SU-DHL-6 (cell line): ENCODE measurements around the gene GNAQ.

ENCODE experiments used
- H2AFZ ChIP-seq: fragments of 200-600 bp; sonication (generic); 2 replicates; pipeline ENCODE4 v1.6.1; 2014; ENCODE audit warnings: low read depth, mild to moderate bottlenecking, moderate library complexity, mixed read lengths, antibody characterized with exemption, low read length; ENCODE audit not compliant: severe bottlenecking
- H3F3A ChIP-seq: fragments of 200-600 bp; shearing (Covaris generic); 2 replicates; pipeline ENCODE4 v1.6.0; 2016; ENCODE audit warnings: antibody characterized with exemption, mild to moderate bottlenecking; ENCODE audit not compliant: insufficient read depth
- H3K27ac ChIP-seq: fragments of 200-600 bp; sonication (generic); 2 replicates; pipeline ENCODE4 v1.5.1; 2016; ENCODE audit warnings: low read depth, mild to moderate bottlenecking, low read length, moderate library complexity, mixed read lengths
- H3K27me3 ChIP-seq: fragments of 200-600 bp; sonication (generic), shearing (Covaris generic); 2 replicates; pipeline ENCODE4 v1.6.0; 2014; ENCODE audit warnings: mild to moderate bottlenecking, low read length
- H3K36me3 ChIP-seq: fragments of 200-600 bp; sonication (generic); 2 replicates; pipeline ENCODE4 v1.6.1; 2014; ENCODE audit warnings: mild to moderate bottlenecking, low read length, mixed read lengths
- H3K4me2 ChIP-seq: fragments of 300-600, 200-600 bp; shearing (Covaris generic), sonication (generic); 2 replicates; pipeline ENCODE4 v1.6.0; 2014; ENCODE audit warnings: low read length, low read depth, mild to moderate bottlenecking; ENCODE audit not compliant: poor library complexity, severe bottlenecking
- H3K4me3 ChIP-seq: fragments of 200-600 bp; sonication (generic); 2 replicates; pipeline ENCODE4 v1.5.1; 2014; ENCODE audit warnings: antibody characterized with exemption, low read length, mild to moderate bottlenecking, mixed read lengths; ENCODE audit not compliant: insufficient read depth, poor library complexity, severe bottlenecking
- H3K79me2 ChIP-seq: fragments of 200-600 bp; sonication (generic); 2 replicates; pipeline ENCODE4 v1.6.1; 2014; ENCODE audit warnings: mild to moderate bottlenecking, low read length, moderate library complexity; ENCODE audit not compliant: insufficient read depth
- H3K9ac ChIP-seq: fragments of 200-600 bp; sonication (generic); 2 replicates; pipeline ENCODE4 v1.7.0; 2014; ENCODE audit warnings: mild to moderate bottlenecking, low read length
- H3K9me2 ChIP-seq: fragments of 200-600 bp; sonication (generic); replicated peaks from 2 replicates; pipeline ENCODE4 v1.6.1; 2014; ENCODE audit warnings: low read length; ENCODE audit not compliant: insufficient read depth
- H3K9me3 ChIP-seq: fragments of 200-600 bp; sonication (generic); 2 replicates; pipeline ENCODE4 v1.6.1; 2014; ENCODE audit warnings: low read length, mixed read lengths; ENCODE audit not compliant: insufficient read depth
- H4K20me1 ChIP-seq: fragments of 200-600 bp; sonication (generic); 2 replicates; pipeline ENCODE4 v1.6.1; 2014; ENCODE audit warnings: low read depth, mild to moderate bottlenecking, antibody characterized with exemption, low read length, moderate library complexity, mixed read lengths
- CTCF ChIP-seq: fragments of 200-600 bp; sonication (generic); IDR thresholded peaks from one replicate; pipeline ENCODE4 v1.5.1; 2017; ENCODE audit warnings: antibody characterized with exemption, mild to moderate bottlenecking, low read length, moderate library complexity; ENCODE audit not compliant: insufficient read depth, poor library complexity, severe bottlenecking
- EZH2phosphoT487 ChIP-seq: fragments of 200-600 bp; sonication (generic), shearing (Covaris generic); conservative IDR thresholded peaks from 2 replicates; pipeline ENCODE4 v1.6.1; 2018; ENCODE audit warnings: mild to moderate bottlenecking, antibody characterized with exemption, low read length, moderate library complexity, mixed read lengths

The GNAQ gene

GRCh38 chr9:78015241-78015640 lies 16.4 kb downstream of the GNAQ start:
- Histone ChIP-seq H3K27ac (no peak overlapping the region), H3K9me3 (no peaks in the 10 kb centered on the region), H3K4me2 (no peak overlapping the region), H3K36me3 (no peaks in the 10 kb centered on the region), H2AFZ (no peak overlapping the region), H4K20me1 (no peaks in the 10 kb centered on the region), H3K27me3 (no peaks in the 10 kb centered on the region), H3K79me2 (no peaks in the 10 kb centered on the region), H3K9ac (no peak overlapping the region), H3F3A (no peaks in the 10 kb centered on the region), H3K4me3 (no peak overlapping the region), H3K9me2 (no peaks in the 10 kb centered on the region)
- TF ChIP-seq EZH2phosphoT487 (no peak), CTCF (no peak)

GRCh38 chr9:78014776-78015175 lies 16.8 kb downstream of the GNAQ start:
- Histone ChIP-seq H3F3A (no peaks in the 10 kb centered on the region), H4K20me1 (no peaks in the 10 kb centered on the region), H3K9me2 (no peaks in the 10 kb centered on the region), H3K9me3 (no peaks in the 10 kb centered on the region), H3K27me3 (no peaks in the 10 kb centered on the region), H3K4me2 (no peak overlapping the region), H2AFZ (no peak overlapping the region), H3K27ac (no peak overlapping the region), H3K79me2 (no peaks in the 10 kb centered on the region), H3K36me3 (no peaks in the 10 kb centered on the region), H3K4me3 (no peak overlapping the region), H3K9ac (no peak overlapping the region)
- TF ChIP-seq CTCF = no peak
- TF ChIP-seq EZH2phosphoT487 = no peak

GRCh38 chr9:78013934-78014333 lies 17.7 kb downstream of the GNAQ start:
- no peaks in the 10 kb centered on the region for H3K36me3 ChIP-seq
- H3K9me2 ChIP-seq = no peaks in the 10 kb centered on the region
- H2AFZ ChIP-seq = no peak overlapping the region

More at GRCh38 chr9:78013934-78014333, 17.7 kb downstream of the GNAQ start:
- no peaks in the 10 kb centered on the region for H3F3A ChIP-seq
- H3K79me2 ChIP-seq = no peaks in the 10 kb centered on the region
- no peak overlapping the region for H3K27ac ChIP-seq
- TF ChIP-seq EZH2phosphoT487 = no peak
- no peak for TF ChIP-seq CTCF
- H3K4me3 ChIP-seq = no peak overlapping the region
- H3K9me3 ChIP-seq = no peaks in the 10 kb centered on the region
- no peak overlapping the region for H3K4me2 ChIP-seq
- no peaks in the 10 kb centered on the region for H3K27me3 ChIP-seq
- H3K9ac ChIP-seq = no peak overlapping the region
- no peaks in the 10 kb centered on the region for H4K20me1 ChIP-seq
